SW 1271 (cell line): Measurements from ENCODE around the gene MAP4K3.
"Not testable (repeated sequence)": the region's sequence is repeated elsewhere in the genome, so short reads cannot be mapped to it uniquely, and the experiment has no call there.

ENCODE experiments used
- DNase-seq, 2 experiments: peaks; one replicate each; lab custom pipeline; 2025; lab: John Stamatoyannopoulos, UW

The MAP4K3 gene

DNA sequence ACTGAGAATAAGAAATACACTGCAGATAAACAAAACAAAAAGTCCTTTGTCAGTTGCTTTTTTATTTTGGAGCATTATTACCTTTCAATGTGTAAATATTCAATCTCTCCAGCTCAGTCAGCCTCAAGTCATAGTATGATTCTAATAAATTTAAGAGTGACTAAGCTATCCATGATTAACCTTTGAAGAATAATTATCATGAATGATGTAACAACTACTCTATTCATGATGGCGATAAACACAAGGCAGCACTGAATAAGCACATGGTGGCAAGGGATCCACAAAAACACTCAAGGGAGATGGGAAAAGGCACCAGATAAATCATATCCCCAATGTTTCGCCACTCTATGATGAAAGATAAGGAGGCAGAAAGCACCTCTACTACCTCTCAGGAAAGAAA is 67.0 kb downstream of the MAP4K3 start:
- no peak for DNase-seq

DNA sequence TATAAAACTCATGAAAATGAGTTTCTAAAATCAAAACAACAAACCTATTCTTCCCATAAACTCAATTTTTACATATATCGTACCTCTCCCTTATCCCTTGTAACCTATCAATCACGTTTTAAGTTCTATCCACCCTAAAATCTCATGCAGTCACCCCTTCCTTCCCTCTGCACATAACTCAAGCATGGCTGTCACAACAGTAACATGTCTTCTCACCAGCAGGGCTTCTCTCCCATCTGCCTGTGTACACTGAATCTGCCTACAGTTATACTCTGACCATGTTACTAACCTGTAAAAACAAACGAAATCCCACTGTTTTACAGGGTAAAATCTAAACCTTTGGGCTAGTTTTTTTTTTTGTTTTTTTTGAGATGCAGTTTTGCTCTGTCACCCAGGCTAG is 68.2 kb downstream of the MAP4K3 start:
- no peak for DNase-seq

DNA sequence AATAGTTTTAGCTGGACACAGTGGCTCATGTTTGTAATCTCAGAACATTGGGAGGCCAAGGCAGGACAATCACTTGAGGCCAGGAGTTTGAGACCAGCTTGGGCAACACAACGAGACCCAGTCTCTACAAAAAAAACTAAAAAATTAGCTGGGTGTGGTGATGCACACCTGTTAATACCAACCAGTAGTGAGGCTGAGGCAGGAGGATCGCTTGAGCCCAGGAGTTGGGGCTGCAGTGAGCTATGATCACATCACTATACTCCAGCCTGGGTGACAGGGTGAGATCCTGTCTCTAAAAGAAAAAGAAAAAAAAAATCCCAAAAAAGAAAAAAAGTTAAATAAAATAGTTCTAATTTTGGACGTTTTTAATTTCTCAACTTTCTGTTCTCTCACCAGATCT is 68.7 kb downstream of the MAP4K3 start:
- no peak for DNase-seq

DNA sequence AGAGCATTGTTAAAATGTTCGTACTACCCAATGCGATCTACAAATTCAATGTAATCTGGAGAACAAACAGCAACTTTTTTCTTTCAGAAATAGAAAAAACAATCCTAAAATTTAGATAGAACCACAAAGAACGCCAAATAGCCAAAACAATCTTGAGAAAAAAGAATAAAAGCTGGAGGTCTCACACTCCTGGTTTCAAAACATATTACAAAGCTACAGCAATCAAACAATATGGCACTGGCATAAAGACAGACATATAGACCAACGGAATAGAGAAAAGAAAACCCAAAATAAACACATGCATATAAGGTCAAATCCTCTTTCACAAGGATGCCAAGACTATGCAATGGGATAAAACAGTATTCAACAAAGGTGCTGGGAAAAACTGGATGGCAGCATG is 74.5 kb downstream of the MAP4K3 start:
- no peak for DNase-seq

DNA sequence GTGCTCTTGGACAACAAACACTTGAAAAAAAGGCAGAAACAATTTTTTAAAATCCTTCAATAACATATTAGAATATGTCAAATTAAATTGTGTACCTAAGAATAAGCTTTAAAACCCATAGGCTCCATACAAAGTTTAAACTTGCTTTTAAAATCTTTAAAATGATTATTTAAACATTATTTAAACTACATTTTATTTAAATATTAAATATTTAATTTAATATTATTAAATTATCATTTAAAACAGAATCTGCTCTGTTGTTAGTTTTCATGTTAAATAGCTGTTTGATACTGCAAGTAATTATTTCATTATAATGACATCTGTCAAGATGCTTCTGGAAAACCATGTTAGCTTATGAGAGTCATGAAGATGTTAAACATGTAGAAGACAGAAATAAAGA is 75.6 kb downstream of the MAP4K3 start:
- no peak for DNase-seq

DNA sequence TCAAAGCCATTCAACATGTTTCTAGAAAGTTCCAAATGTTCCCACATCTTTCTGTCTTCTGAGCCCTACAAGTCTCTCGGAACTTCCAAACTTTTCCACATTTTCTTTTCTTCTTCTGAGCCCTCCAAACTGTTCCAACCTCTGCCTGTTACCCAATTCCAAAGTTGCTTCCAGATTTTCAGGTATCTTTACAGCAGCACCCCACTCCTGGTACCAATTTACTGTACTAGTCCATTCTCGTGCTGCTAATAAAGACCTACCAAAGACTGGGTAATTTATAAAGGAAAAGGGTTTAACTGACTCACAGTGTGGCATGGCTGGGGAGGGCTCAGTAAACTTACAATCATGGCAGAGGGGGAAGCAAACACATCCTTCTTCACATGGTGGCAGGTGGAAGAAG is 76.7 kb downstream of the MAP4K3 start:
- not testable (repeated sequence) for DNase-seq

DNA sequence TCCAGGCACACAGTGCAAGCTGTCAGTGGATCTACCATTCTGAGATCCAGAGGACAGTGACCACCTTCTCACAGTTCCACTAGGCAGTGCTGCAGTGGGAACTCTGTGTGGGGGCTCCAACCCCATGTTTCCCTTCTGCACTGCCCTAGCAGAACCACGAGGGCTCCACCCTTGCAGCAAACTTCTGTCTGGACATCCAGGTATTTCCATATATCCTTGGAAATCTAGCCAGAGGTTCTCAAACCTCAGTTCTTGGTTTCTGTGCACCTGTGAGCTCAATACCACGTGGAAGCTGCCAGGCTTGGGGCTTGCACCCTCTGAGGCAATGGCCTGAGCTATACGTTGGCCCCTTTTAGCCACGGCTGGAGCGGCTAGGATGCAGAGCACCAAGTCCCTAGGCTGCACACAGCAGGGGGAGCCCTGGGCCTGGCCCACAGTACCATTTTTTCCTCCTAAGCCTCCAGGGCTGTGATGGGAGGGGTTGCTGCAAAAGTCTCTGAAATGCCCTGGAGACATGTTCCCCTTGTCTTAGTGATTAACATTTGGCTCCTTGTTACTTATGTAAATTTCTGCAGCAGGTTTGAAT is 77.5 kb downstream of the MAP4K3 start:
- DNase-seq, result no peak

DNA sequence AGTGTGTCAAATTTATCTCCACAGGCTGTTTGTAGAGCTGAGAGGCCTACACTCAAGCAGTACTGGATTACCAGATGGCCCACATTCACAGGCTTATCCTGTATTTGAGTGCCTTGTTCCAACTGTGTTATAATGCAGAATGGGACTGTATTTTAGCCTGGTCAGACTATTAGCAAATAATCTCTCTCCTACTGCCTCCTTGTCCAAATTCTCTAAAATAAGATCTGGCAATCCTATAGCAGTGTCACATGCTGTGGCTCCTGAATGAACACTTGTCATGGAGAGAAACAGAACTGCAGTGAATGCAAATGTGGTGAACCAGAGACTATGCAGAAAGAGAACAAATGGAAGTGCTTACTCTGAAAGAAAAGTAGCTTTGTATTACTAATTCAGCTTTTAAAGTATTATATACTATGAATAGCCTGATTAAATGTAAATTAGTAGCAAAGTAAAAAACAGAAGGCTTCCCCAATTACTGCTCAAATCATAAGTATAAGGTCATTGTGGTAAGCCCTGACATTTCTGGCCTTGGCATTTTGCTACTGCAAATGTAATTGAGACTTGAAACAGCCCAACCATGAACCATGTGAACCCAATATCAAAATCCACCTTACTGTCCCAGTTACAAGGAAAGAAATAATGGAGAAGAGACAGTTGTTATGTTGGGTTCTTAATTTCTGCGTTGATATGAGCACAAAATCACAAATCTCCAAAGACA is 80.0 kb downstream of the MAP4K3 start:
- DNase-seq, result no peak

DNA sequence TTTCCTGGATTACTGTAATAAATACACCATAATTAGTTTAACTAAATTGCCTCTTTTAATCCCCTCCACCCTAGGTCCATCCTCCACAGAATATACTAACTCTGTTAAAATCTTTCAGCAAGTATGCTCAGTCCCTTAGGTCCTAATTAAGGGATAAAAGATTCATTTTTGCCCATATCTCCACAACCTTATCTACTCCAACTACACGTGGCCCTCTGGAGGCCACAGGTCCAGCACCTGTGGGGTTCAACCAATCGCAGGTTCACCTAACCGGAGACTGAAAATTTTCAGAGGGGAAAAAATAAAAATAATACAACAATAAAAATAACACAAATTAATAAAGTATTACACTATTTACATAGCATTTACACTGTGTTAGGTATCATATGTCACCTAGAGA is 86.4 kb downstream of the MAP4K3 start:
- no peak for DNase-seq

DNA sequence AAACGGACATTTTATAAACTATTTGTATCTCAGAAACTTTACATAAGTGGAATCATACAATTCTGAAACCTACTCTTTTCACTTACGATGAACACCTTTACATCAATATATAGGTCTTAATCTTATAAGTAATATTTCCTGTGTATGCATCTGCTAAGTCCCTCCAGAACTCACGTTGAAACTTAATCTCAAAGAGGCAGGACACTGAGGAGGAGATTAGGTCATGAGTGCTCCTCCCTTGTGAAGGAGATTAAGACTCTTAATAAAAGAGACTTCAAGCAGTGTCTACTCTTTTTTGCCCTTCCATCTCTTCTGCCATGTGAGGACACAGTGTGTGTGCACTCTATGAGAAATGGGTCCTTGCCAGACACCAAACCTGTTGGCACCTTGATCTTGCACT is 98.6 kb downstream of the MAP4K3 start:
- no peak for DNase-seq

DNA sequence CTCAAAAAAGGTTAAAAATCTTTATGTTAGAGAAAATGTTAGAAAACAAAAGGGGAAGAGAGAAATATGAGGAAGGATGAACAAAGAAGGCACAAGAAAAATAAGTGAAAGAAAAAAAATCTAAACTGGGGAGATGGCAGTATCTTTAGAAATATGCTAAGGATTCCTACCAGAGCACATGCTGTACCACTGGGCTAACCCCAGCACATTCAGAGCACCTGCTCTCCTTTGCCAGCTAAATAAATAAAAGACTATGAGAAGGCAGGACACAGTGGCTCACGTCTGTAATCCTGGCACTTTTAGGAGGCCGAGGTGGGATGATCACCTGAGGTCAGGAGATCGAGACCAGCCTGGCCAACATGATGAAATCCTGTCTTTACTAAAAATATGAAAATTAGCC is 101.2 kb downstream of the MAP4K3 start:
- no peak for DNase-seq

DNA sequence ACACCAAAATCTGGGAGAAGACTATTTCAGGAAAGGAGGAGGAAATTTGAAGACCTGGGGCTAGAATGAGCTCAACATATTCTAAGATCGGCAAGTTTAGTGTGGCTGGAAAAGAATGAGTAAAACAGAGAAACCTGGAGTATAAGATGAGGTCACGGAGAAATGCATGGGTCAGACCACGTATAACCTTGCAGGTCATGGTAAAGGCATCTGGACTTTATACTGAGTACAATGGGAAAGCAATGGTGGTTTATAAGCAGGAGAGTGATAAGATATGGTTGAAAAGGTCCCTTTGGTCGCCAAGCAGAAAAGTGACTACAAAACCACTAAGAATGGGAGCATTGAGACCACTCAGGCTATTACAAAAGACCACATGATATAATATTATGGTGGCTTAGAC is 102.1 kb downstream of the MAP4K3 start:
- no peak for DNase-seq

DNA sequence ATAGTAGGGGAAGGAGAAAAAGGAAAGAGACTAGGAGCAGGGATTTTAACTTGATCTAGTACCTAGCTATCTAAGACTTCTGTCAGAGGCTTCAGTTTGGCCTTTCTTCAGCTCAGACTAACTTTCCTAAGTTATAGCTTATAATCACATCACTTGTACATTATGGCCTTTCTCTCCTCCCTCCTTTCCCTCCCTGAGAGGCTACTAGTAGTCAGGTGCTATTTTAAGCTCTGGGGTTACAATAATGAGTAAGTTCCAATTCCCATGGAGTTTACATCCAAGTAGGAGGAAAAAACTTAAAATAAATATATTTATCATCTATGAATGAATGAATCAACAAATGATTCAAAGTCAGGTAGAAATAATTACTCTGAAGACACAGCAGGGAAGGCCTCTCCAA is 102.6 kb downstream of the MAP4K3 start:
- DNase-seq, result no peak

DNA sequence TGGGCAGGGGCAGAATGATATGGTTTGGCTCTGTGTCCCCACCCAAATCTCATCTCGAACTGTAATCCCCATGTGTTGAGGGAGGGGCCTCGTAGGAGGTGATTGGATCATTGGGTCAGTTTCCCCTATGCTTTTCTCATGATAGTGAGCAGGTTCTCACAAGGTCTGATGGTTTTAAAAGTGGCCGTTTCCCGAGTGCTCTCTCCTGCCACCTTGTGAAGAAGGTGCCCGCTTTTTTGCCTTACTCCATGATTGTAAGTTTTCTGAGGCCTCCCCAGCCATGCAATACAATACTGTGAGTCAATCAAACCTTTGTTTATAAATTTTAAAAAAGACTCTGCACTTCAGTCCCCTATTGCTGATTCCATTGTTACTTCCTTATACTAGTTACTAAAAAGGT is 110.4 kb downstream of the MAP4K3 start:
- DNase-seq, result no peak

DNA sequence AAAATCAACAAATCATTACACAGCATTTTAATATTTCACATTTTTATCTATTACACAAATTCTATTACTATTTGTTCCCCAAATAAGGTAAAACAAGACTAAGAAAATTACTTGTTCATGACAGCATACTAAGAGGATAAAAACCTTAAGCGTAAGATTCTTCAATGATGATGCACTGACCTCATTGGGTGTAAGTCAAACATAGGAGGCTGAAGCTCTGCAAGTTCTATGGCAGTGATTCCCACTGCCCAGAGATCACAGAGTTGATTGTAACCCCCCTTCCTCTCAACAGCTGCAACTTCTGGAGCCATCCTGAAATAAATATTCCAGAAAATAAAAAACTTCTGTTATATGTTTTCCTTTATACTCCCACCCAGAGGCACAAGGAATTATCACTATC is 111.1 kb downstream of the MAP4K3 start:
- DNase-seq, result no peak

DNA sequence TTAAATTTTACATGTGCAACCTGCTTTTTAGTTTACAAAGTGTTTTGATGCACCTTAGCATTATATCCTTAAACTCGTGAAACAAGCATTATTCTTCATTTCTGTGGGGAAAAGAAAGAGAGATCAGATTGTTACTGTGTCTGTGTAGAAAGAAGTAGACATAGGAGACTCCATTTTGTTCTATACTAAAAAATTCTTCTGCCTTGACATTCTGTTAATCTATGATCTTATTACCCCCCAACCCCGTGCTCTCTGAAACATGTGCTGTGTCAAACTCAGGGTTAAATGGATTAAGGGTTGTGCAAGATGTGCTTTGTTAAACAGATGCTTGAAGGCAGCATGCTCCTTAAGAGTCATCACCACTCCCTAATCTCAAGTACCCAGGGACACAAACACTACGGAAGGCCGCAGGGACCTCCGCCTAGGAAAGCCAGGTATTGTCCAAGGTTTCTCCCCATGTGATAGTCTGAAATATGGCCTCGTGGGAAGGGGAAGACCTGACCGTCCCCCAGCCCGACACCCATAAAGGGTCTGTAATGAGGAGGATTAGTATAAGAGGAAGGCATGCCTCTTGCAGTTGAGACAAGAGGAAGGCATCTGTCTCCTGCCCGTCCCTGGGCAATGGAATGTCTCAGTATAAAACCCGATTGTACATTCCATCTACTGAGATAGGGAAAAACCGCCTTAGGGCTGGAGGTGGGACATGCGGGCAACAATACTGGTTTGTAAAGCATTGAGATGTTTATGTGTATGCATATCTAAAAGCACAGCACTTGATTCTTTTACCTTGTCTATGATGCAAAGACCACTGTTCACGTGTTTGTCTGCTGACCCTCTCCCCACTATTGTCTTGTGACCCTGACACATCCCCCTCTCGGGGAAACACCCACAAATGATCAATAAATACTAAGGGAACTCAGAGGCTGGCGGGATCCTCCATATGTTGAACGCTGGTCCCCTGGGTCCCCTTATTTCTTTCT is 115.7 kb downstream of the MAP4K3 start:
- not testable (repeated sequence) for DNase-seq

DNA sequence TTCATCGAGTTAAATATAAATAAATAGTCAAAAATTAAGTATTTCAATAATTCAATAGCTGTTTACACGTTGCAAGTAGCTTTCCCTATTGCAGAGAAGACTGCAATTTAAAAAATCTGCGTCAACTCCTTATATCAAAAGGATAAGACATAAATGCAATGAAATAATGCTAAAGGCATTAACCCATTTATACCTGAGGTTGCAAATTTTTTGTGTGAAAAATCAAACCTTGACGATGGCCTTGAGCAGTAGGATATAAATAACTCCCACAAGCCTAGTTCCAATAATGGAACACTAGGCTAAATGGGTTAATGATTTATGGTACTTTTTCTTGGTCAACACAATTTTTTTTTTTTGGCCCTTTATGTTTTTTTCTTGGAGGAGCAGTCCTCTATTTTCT is 116.9 kb downstream of the MAP4K3 start:
- DNase-seq, result no peak

DNA sequence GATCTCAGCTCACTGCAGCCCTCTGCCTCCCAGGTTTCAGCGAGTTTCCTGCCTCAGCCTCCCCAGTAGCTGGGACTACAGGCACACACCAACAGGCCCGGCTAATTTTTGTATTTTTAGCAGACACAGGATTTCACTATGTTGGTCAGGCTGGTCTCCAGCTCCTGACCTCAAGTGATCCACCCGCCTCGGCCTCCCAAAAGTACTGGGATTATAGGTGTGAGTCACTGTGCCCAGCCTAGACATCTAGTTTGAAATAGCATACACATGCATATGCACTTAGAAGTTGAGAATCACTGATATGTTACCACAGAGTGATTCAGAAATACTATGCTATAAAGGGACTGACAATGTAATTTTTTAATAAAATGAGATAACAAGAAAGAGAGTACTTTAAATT is 123.5 kb downstream of the MAP4K3 start:
- DNase-seq, result no peak

DNA sequence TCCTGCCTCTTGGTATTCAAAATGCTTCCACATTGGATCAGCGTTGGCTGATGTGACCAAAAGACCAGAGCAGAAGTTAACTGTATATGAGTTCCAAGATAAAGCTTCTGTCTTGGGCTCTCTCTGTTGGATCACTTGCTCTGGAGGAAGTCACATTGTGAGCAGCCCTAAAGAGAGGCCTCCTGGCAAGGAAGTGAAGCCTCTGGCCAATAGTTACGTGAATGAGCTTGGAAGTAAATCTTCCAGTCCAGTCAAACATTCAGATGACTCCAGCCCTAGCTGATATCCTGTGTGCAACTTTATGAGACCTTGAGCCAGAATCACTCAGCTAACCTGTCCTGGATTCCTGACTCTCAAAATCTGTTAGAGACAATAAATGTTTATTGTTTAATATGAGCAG is 125.6 kb downstream of the MAP4K3 start:
- DNase-seq, result no peak

DNA sequence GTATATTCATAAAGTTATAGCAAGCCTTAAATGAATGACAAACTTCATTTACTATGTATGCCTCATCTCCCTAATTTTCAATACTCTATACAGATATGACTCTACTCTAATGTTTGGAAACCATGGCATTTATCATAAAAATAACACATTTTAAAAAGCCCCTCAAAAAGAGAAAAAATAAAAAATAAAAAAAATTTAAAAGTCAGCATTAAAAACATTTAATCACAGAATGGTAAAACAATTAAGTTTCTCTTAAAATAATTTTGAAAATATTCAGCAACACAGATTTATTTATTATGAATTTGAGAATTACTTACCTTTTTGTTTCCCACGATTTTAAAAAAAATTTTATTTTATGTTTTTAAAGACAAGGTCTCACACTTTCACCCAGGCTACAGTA is 128.3 kb downstream of the MAP4K3 start:
- no peak for DNase-seq

DNA sequence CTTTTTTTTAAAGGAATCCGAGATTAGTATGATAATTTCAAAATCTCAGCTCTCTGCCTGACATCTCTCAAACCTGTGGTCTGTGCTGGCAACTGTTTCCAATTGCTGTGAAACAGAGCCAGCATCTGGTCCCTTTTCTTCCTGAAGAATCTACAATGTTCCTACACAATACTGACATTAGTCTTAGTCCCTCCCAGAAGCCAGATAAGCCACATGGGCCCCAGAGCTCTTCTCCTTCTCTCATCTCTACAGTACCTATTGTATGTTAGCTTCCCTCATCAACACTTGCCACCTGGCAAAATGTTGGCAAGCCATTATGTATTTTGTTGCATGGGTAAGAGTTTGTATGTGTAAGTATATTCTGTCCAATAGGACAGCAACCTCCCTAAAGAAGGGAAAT is 130.5 kb downstream of the MAP4K3 start:
- DNase-seq, result no peak

DNA sequence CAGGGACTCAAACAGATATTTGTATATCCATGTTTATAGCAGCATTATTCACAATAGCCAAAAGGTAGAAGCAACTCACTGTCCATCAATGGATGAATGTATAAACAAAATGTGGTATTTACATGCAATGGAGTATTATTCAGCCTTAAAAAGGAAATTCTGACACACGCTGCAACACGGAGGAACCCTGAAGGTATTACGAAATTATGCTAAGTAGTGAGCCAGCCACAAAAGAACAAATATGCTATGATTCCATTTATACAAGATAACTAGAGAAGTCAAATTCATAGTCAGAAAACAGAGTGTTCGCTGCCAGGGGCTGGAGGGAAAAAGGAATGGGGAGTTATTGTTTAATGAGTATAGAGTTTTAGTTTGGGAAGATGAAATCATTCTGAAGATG is 132.4 kb downstream of the MAP4K3 start:
- no peak for DNase-seq

DNA sequence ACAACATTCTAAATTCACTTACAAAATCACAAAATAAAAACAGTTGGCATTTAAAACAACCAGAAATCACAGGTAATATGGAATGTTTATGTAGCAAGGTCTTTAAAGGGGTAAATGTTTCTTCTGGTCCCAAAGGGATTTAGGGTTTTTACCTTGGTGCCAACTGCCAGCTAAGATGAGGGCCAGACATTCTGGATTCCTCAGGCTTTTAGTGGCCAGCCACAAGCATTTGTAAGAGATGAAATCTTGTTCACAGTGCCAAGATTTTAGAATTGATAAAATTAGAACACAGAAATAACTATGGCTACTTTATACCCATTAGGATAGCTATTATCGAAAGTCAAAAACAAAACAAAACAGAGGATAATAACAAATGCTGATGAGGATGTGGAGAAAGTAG is 132.9 kb downstream of the MAP4K3 start:
- DNase-seq, result no peak
